ENCODE results near the gene NBEAL1. TPM values are rescaled to one million over a fixed set of nuclear protein-coding genes. Genes with fewer than 3 reads are reported as not detected.

Gene NBEAL1
- total and polyA plus RNA-seq, 2 of the 8 experiments (the other 6 are each of a cell fraction or from before 2014, with no cell fraction given): 2.3 to 10.7 TPM

GRCh38 chr2:203083328-203083727 is 68.7 kb downstream of the NBEAL1 start:
- POLR2A ChIA-PET (ENCODE audit: partially characterized antibody): no interaction called here
- DNase-seq (ENCODE audit: low read depth in 1 of 2, low spot score in 2 of 2) (no peak), FAIRE-seq (no peak)
- H2AK5ac ChIP-seq (ENCODE audit: low read depth, low read length): no peak overlapping the region
- H4K8ac ChIP-seq (ENCODE audit: extremely low read depth, insufficient read depth, low read length): no peak overlapping the region
- no peak overlapping the region for H3K9ac ChIP-seq (replicated peaks in 1 of 4; ENCODE audit: extremely low read depth in 1 of 4, low read depth in 3 of 4, low read length in 3 of 4)
- H3K23me2 ChIP-seq (ENCODE audit: low read depth, low read length): no peaks in the 10 kb centered on the region
- H2BK12ac ChIP-seq (ENCODE audit: low read depth, low read length): no peak overlapping the region
- H3K14ac ChIP-seq (ENCODE audit: insufficient read length): no peak overlapping the region
- H2BK5ac ChIP-seq (ENCODE audit: low read depth, low read length): no peak overlapping the region
- no peak overlapping the region for H3K27ac ChIP-seq (ENCODE audit: low read depth, low read length)
- no peaks in the 10 kb centered on the region for H3K4me1 ChIP-seq (replicated peaks in 1 of 4; ENCODE audit: control insufficient read depth in 3 of 4, insufficient read depth in 4 of 4, low read length in 3 of 4)
- H3K9me3 ChIP-seq (ENCODE audit: insufficient read depth in 2 of 2, low read depth in 1 of 2, low read length in 1 of 2): no peaks in the 10 kb centered on the region
- H3K4me2 ChIP-seq (ENCODE audit: insufficient read depth in 1 of 2, low read depth in 2 of 2, low read length in 2 of 2): no peak overlapping the region
- no peak overlapping the region for H3K23ac ChIP-seq (ENCODE audit: insufficient read length)
- H4K91ac ChIP-seq (replicated peaks; ENCODE audit: insufficient read length, low read length): no peak overlapping the region
- H2BK120ac ChIP-seq (replicated peaks; ENCODE audit: low read depth, low read length): no peak overlapping the region
- H3K18ac ChIP-seq (ENCODE audit: extremely low read depth, low read length): no peak overlapping the region
- H3K56ac ChIP-seq (replicated peaks; ENCODE audit: insufficient read length, low read depth, low read length): no peak overlapping the region
- no peak overlapping the region for H3K4ac ChIP-seq (replicated peaks; ENCODE audit: insufficient read length, low read depth, low read length)
- no peaks in the 10 kb centered on the region for H3K79me1 ChIP-seq (ENCODE audit: low read depth, low read length)
- H3K79me2 ChIP-seq (ENCODE audit: control insufficient read depth in 1 of 2, insufficient read depth in 2 of 2, low read length in 2 of 2): no peaks in the 10 kb centered on the region
- WGBS, 2 experiments (ENCODE audit: extremely low coverage in 1 of 2, insufficient coverage in 1 of 2, insufficient read length in 1 of 2, insufficient replicate concordance in 2 of 2, low coverage in 1 of 2, low lambda C conversion rate in 2 of 2, missing lambda C conversion rate in 1 of 2): 83% methylated on average over 2 of the region's 2 CpGs; no CpG with 5 or more reads in 1 of the 2 experiments
- H2BK15ac ChIP-seq (ENCODE audit: low read length): no peak overlapping the region
- H4K5ac ChIP-seq (ENCODE audit: insufficient read length, low read depth, low read length): no peak overlapping the region
- H3K4me3 ChIP-seq (ENCODE audit: extremely low read depth in 1 of 4, insufficient read depth in 2 of 4, low read depth in 3 of 4, low read length in 4 of 4): no peak overlapping the region
- H4K20me1 ChIP-seq (replicated peaks in 1 of 2; ENCODE audit: control insufficient read depth in 1 of 2, insufficient read depth in 2 of 2, low read length in 2 of 2): no peaks in the 10 kb centered on the region
- CTCF ChIA-PET (ENCODE audit: partially characterized antibody): no interaction called here
- H3K27me3 ChIP-seq (replicated peaks in 1 of 4; ENCODE audit: control insufficient read depth in 3 of 4, extremely low read depth in 1 of 4, insufficient read depth in 3 of 4, low read length in 3 of 4): no peaks in the 10 kb centered on the region
- no peaks in the 10 kb centered on the region; a peak in 1 of 8 replicates for H3K36me3 ChIP-seq (ENCODE audit: control insufficient read depth in 2 of 4, insufficient read depth in 4 of 4, low read length in 3 of 4)
- H2BK20ac ChIP-seq (ENCODE audit: low read length): no peak overlapping the region
- no peak overlapping the region for H2AFZ ChIP-seq (ENCODE audit: low read length)
- TF ChIP-seq ATF3 (IDR thresholded peaks at IDR 0.05; ENCODE audit: insufficient read depth, low read depth, low read length): no peak
- TF ChIP-seq RFX5 (IDR thresholded peaks at IDR 0.05; ENCODE audit: borderline replicate concordance, low read depth, low read length): no peak
- TF ChIP-seq TBP (IDR thresholded peaks at IDR 0.05; ENCODE audit: low read depth, low read length): no peak
- no peak for TF ChIP-seq FOSL1 (IDR thresholded peaks at IDR 0.05; ENCODE audit: insufficient read depth, low read depth, low read length)
- no peak for TF ChIP-seq EP300 (IDR thresholded peaks at IDR 0.05; ENCODE audit: borderline replicate concordance in 1 of 2, low read depth in 2 of 2, low read length in 2 of 2)
- TF ChIP-seq JUN (IDR thresholded peaks at IDR 0.05; ENCODE audit: low read depth, low read length): no peak
- TF ChIP-seq PHF8 (conservative IDR thresholded peaks at IDR 0.05; ENCODE audit: low read depth, low read length): no peak
- no peak for TF ChIP-seq POLR2A (IDR thresholded peaks at IDR 0.05; ENCODE audit: control extremely low read depth in 1 of 2, low read depth in 2 of 2, low read length in 2 of 2)
